Urinary bladder (tissue), 4 donors: Measurements from ENCODE around the gene SARM1. TPM values are rescaled to one million over a fixed set of nuclear protein-coding genes. Genes with fewer than 3 reads are reported as not detected.
A peak's percentile ranks its signal among the peaks of the same experiment; 100 is the strongest.

Source experiments
- DNase-seq: peaks from one replicate; pipeline ENCODE4 v3.0.0-alpha.2; 2015; ENCODE audit errors: extremely low spot score
- H3K27ac ChIP-seq: one replicate; pipeline ENCODE4 v1.5.1; 2013; ENCODE audit warnings: low read depth, mild to moderate bottlenecking, moderate library complexity
- H3K36me3 ChIP-seq: one replicate; pipeline ENCODE4 v1.6.1; 2013; ENCODE audit warnings: mild to moderate bottlenecking, moderate library complexity; ENCODE audit not compliant: insufficient read depth
- H3K4me1 ChIP-seq: one replicate; pipeline ENCODE4 v1.6.1; 2013; ENCODE audit warnings: mild to moderate bottlenecking, moderate library complexity; ENCODE audit not compliant: insufficient read depth
- H3K4me3 ChIP-seq: one replicate; pipeline ENCODE4 v1.5.1; 2013; ENCODE audit warnings: low read depth, low read length
- WGBS: extraction: QIAGEN DNeasy Blood & Tissue Kit; methylation state at CpG from one replicate; pipeline ENCODE4 v1.1.7; 2013; 5-methylcytosine and 5-hydroxymethylcytosine counted together
- polyA plus RNA-seq: library from polyadenylated mRNA; stranded (reverse); fragments of 200-250 nt; gene quantifications from one replicate; pipeline ENCODE4 v1.2.3, GENCODE V29; 2013
- total RNA-seq: library from RNA; depleted of rRNA; stranded (reverse); fragments of >200 nt; gene quantifications from one replicate; pipeline ENCODE4 v1.2.3, GENCODE V29; 2014
- donor health status: healthy with polysubstance abuse.
- donor health status: healthy.

Gene SARM1
- total and polyA plus RNA-seq, 2 donors, result 10.2 to 16.6 TPM

DNA sequence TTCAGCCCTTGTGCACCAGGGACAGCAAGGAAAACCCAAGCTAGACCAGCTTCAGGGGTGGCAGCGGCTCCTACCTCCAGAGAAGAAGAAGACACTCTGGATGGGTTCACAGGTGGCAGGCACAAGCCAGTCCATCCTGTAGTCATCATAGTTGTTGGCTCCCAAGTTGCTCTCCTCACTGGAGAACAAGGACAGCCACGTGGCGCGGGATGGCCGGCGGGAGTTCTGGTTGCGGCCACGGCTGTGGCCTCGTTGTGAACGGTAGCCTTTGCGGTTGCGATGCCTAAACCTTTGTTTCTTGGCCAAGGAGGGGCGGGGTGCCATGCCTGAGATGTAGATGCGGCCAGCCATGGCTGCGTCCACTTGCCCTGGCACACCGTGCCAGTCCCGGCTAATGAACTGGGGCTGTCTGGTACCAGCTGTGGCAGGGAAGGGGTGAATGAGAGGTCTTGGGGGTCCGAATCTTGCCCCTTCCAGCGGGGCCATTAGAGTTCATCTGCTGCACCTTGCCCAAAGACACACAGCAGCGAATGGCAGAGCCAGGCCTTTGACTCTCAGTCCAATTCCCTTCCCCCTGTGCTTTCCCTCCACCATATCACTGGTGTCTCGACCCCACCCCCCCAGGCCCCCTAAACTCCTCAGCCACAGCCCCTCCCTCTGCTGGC lies 3.7 kb upstream of the SARM1 start:
- Histone ChIP-seq H3K27ac (no peak overlapping the region), H3K36me3 (no peaks in the 10 kb centered on the region), H3K4me1 (no peaks in the 10 kb centered on the region), H3K4me3 (no peak overlapping the region)
- DNase-seq, result no peak
- WGBS, result 93% methylated on average over 21 of the region's 21 CpGs

DNA sequence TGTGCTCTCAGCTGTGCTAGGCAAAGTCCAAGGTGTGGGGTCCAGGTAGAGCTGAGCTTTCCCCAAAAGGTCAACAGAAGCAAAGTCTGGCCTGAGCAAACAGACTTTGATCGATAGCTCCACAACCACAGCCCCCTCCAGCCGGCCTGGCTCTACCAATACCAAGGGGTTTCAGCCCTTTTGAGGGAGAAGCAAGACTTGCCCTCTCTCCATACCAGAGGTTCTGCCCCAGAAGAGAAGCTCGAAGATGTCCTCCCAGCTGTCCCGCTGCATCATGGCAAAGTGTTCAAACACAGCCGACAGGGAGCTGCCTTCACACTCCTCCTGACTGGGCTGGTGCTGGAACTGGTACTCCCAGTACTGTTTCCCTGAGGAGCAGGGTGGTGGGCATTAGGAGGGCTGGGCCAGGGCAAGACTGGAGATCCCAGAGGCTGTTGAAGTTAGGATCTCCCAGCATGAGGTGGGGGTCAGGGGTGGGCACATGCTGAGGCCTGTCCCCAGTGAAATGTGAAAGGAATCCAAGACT lies 3.1 kb upstream of the SARM1 start:
- Histone ChIP-seq H3K27ac (no peak overlapping the region), H3K36me3 (no peaks in the 10 kb centered on the region), H3K4me3 (no peak overlapping the region), H3K4me1 (no peaks in the 10 kb centered on the region)
- 86% methylated on average over 5 of the region's 5 CpGs for WGBS
- no peak for DNase-seq

DNA sequence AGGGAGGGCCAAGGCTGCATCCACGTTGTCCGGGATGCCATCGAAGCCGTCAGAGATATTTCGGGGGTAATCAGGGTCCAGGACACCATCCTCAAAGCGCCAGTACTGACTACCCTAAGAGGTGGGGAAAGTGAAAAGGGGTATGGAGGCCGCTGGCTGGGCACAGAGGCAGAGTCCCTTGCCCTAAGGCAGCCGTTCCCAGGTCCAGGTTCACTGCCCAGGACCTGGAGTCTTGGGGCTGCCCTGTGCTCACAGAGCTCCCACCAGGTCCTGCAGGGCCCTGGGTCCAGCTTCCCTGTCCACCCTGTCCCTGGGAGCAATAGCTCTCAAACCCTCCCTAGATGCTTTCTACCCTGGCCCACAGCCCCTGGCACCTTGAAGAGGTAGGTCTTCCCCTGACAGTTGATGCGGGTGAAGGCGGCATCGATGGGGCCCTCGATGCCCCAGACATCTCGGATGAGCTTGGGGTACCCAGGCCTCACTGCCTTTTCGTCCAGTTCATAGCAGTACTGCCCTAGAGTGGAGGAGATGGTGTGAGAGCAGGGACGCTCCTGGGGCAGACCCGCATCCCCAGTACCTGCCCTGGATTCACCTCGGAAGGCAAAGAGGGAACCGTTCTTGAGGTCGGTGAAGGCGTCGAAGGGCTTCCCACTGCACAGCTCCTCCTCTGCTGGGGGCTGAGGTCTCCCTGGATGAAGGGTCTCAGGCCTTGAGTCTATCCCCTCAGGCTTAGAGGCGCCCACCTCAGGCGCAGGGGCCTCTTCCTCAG lies 2.4 kb upstream of the SARM1 start:
- H3K4me3 ChIP-seq, result no peak overlapping the region
- WGBS, result 92% methylated on average over 23 of the region's 23 CpGs
- no peaks in the 10 kb centered on the region for H3K36me3 ChIP-seq
- DNase-seq, result no peak
- no peak overlapping the region for H3K27ac ChIP-seq
- no peaks in the 10 kb centered on the region for H3K4me1 ChIP-seq

DNA sequence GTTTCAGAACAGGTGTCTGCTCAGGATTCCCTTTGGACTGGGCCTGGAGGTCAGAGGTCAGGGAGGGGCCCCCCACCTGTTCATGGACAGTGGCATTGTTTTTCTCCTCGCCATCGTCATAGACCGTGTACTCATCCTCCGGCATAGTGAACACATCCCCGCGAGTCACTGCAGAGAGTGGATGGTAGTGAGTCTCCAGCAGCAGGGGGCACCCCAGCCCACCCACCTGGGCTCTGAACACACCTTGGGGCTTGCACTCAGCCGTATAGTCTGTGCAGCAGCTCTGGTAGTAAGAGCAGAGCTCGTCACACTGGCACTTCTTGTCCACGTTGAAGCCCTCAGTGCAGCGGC lies 1.8 kb upstream of the SARM1 start:
- Histone ChIP-seq H3K27ac (no peak overlapping the region), H3K4me1 (no peaks in the 10 kb centered on the region), H3K36me3 (no peaks in the 10 kb centered on the region), H3K4me3 (no peak overlapping the region)
- 72% methylated on average over 10 of the region's 10 CpGs for WGBS
- DNase-seq, result no peak

DNA sequence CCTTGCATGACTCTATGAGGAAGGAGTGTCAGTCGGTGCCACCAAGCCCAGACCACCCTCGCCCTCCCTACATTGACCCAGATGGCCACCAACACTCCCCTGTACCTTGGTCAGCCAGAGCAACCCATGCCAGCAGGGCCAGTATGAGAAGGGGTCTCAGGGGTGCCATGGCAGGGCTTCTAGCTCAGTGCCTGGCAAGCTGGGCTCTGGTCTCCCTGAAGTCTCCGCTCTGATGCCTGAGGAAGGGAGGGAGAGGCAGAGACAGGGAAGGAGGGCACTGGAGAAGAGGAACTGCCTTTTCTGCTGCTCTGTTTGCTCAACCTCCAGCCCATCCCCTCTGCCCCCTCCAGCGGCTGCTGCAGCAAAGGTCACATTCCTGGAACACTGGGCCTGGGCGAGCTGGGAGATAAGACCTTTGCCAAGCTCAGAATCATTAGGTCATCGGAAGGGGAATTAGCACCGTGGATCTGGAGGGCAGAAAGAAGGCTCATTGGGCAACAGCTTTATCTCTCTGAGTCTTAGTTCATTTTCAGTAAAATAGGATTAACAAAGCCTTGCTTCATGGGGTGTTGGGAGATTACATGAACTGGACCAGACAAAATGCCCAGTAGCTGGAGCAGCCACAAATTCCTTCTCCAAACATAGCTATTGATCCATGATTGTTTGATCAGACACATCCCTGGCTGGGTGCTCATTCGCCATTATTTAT lies 1.3 kb upstream of the SARM1 start, which contains the start of gene VTN:
VTN (minus strand) TSS at position 273 of the 709 bp plus-strand sequence; CDS start at position 169, 104 bp downstream.
- Histone ChIP-seq H3K4me1 (no peaks in the 10 kb centered on the region), H3K4me3 (peak within 1 kb of the TSS; percentile 49), H3K27ac (peak within 1 kb of the TSS; percentile 7), H3K36me3 (no peaks in the 10 kb centered on the region)
- WGBS, result 28% methylated on average over 8 of the region's 8 CpGs
- DNase-seq, result no peak

DNA sequence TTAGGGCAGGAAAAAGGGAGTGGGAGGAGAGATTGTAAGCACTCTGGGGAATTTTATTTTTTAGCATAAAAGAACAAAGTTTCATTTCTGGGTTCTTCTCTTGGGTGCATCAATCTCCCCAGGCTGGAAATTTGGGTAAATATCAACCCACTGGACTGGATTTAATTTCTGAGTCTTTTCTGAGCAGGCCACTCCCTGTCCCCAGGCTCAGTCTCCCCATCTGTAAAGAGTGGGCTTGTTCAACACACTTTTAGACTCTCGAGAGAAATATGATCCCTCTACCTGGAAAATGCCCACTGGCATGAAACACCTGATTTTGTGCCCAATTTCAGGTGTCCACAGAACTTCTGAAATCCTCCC lies 770 bp upstream of the SARM1 start:
- 71% methylated on average over 1 of the region's 1 CpG for WGBS
- H3K4me1 ChIP-seq, result no peaks in the 10 kb centered on the region
- no peaks in the 10 kb centered on the region for H3K36me3 ChIP-seq
- no peak overlapping the region for H3K27ac ChIP-seq
- H3K4me3 ChIP-seq, result no peak overlapping the region
- no peak for DNase-seq

DNA sequence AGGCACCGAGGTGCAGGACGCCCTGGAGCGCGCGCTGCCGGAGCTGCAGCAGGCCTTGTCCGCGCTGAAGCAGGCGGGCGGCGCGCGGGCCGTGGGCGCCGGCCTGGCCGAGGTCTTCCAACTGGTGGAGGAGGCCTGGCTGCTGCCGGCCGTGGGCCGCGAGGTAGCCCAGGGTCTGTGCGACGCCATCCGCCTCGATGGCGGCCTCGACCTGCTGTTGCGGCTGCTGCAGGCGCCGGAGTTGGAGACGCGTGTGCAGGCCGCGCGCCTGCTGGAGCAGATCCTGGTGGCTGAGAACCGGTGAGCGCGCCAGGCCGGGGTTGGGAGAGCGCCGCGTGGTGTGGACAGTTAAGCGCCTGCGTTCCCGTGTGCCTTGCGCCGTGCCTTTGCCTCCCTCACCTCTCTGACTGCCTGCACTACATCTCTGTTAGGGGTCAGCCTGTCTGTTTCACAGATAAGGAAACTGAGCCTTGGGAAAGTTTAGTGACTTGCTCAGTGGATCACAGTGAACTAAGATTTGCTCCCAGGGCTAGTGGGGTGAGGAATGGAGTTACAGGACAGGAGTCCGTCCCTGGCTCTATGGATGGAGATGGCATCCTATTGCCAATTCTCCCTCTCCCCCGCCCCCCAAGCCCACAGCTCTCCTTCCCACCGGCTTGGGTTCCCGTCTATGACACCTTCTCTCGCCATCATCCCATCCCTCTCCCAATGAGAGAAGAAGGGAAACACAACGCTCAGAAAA lies 880 bp downstream of the SARM1 start:
- Histone ChIP-seq H3K4me3 (peak overlapping the region; percentile 49), H3K4me1 (no peaks in the 10 kb centered on the region), H3K36me3 (no peaks in the 10 kb centered on the region), H3K27ac (peak overlapping the region; percentile 31)
- DNase-seq, result no peak
- WGBS, result 7% methylated on average over 53 of the region's 53 CpGs

DNA sequence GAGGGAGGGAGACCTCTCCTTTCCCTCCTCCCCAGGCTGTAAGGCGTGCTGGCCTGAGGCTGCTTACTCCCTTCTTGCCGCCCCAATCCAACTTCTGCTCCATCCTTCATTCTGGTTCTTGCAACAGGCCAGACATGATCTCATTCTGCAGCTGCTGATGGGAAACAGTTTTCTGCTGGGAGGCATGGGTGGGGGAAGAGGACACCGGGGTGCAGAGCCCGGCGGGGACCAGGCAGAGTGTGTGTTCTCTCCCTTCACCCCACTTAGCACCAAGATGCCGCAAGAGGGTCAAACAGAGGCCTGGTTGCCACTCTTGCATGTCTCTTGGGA lies 1.4 kb downstream of the SARM1 start:
- no peaks in the 10 kb centered on the region for H3K36me3 ChIP-seq
- H3K4me1 ChIP-seq, result no peaks in the 10 kb centered on the region
- WGBS, result 82% methylated on average over 6 of the region's 6 CpGs
- H3K4me3 ChIP-seq, result no peak overlapping the region
- no peak overlapping the region for H3K27ac ChIP-seq
- no peak for DNase-seq

DNA sequence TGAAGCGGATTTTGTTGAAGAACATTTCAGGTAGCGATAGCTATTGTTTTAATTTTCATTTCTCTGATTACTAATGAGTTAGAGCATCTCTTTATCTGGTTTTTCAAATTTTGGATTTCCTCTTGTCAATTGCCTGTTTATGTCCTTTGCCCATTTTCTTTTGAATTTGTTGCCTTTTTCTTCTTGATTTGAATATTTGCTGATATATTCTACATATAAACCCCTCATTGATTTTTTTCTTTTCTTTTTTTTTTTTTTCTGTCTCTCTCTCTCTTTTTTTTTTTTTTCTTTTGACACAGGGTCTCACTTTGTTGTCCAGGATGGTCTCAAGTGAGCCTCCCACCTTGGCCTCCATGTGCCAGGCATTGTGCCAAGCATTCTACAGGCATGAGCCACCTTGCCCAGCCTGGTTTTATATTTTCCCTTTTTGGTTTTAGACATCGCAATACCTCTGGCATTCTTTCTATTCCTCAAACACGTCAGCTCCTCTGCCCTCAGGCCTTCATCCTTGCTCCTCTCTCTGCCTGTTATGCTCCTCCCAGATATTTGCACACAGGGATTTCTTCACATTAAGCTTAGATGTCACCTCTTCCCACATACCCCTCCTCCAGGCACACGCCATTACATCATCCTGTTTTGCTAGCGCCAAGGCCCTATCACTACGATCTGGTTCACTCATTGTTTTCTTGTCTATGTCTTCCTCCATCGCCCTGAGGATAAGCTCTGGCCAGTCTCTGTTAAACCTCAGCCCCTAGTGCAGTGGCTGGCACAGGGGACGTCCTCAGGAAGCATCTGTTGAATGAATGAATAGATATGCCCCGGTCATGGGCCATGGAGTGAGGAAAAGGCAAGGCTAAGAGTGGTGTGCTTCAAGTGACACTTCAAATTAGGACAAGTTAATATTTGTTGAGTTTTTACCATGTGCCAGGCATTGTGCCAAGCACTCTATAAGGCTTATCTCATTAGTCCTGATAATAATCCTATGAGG lies 8.6 kb downstream of the SARM1 start:
- H3K27ac ChIP-seq, result no peak overlapping the region

DNA sequence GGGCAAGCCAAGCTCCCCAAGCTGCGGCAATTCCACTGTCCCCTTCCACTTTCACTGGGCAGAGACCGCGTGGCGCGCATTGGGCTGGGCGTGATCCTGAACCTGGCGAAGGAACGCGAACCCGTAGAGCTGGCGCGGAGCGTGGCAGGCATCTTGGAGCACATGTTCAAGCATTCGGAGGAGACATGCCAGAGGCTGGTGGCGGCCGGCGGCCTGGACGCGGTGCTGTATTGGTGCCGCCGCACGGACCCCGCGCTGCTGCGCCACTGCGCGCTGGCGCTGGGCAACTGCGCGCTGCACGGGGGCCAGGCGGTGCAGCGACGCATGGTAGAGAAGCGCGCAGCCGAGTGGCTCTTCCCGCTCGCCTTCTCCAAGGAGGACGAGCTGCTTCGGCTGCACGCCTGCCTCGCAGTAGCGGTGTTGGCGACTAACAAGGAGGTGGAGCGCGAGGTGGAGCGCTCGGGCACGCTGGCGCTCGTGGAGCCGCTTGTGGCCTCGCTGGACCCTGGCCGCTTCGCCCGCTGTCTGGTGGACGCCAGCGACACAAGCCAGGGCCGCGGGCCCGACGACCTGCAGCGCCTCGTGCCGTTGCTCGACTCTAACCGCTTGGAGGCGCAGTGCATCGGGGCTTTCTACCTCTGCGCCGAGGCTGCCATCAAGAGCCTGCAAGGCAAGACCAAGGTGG lies 9.8 kb downstream of the SARM1 start:
- H3K4me1 ChIP-seq, result no peaks in the 10 kb centered on the region
- no peaks in the 10 kb centered on the region for H3K36me3 ChIP-seq
- no peak overlapping the region for H3K4me3 ChIP-seq
- WGBS, result 31% methylated on average over 72 of the region's 72 CpGs
- no peak overlapping the region for H3K27ac ChIP-seq
- DNase-seq, result no peak

More for the DNA sequence above, 8.6 kb downstream of the SARM1 start:
- WGBS, result 83% methylated on average over 10 of the region's 10 CpGs
- no peaks in the 10 kb centered on the region for H3K36me3 ChIP-seq
- no peaks in the 10 kb centered on the region for H3K4me1 ChIP-seq
- H3K4me3 ChIP-seq, result no peak overlapping the region
- DNase-seq, result no peak

DNA sequence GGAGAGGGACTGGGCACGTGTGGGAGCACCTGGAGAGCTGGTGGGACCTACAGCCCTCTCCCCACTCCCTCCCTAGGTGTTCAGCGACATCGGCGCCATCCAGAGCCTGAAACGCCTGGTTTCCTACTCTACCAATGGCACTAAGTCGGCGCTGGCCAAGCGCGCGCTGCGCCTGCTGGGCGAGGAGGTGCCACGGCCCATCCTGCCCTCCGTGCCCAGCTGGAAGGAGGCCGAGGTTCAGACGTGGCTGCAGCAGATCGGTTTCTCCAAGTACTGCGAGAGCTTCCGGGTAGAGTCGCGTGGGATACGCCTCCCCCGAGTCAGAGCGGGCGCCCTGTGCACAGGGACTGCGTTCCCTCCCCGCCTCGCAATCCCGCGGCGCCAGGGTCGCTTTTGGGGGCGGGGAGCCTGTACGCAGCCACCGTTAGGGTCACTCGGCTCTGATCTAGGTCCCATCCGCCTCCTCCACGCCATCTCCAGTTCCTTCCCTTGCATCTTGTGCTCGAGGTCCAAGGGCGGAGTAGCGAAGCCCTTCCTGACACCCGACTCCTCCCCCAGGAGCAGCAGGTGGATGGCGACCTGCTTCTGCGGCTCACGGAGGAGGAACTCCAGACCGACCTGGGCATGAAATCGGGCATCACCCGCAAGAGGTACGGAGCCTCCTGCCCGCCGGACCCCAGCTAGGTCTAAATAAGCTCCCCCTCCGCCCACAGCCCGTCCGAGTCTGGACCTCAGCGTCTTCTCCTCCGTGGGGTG lies 13.0 kb downstream of the SARM1 start:
- no peaks in the 10 kb centered on the region for H3K36me3 ChIP-seq
- 45% methylated on average over 56 of the region's 56 CpGs for WGBS
- DNase-seq, result no peak

DNA sequence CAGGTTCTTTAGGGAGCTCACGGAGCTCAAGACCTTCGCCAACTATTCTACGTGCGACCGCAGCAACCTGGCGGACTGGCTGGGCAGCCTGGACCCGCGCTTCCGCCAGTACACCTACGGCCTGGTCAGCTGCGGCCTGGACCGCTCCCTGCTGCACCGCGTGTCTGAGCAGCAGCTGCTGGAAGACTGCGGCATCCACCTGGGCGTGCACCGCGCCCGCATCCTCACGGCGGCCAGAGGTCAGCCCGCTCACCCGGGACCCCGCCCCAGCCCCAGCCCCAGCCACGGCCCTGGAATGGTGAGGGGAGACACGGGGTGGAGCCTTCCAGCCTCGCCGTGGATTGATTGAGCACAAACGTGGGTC lies 13.5 kb downstream of the SARM1 start:
- WGBS, result 49% methylated on average over 29 of the region's 29 CpGs
- no peaks in the 10 kb centered on the region for H3K36me3 ChIP-seq

More for the DNA sequence above, 13.0 kb downstream of the SARM1 start:
- Histone ChIP-seq H3K4me3 (peak overlapping the region; percentile 35), H3K4me1 (no peaks in the 10 kb centered on the region), H3K27ac (peak overlapping the region; percentile 30)

More for the DNA sequence above, 13.5 kb downstream of the SARM1 start:
- H3K27ac ChIP-seq, result no peak overlapping the region
- peak overlapping the region; percentile 35 for H3K4me3 ChIP-seq
- DNase-seq, result no peak
- H3K4me1 ChIP-seq, result no peaks in the 10 kb centered on the region
